K562 (cell line): ENCODE results near the gene ZNF354B. TPM values are rescaled to one million over a fixed set of nuclear protein-coding genes. Genes with fewer than 3 reads are reported as not detected.

Source experiments
- ASH1L ChIP-seq: fragments of 450-650 bp; IDR thresholded peaks from 2 replicates; pipeline ENCODE4 v1.6.1; 2018; ENCODE audit warnings: borderline replicate concordance, mild to moderate bottlenecking, low read depth; ENCODE audit not compliant: partially characterized antibody
- CAMTA2 ChIP-seq: fragments of 250-450 bp; sonication (Bioruptor Pico); conservative IDR thresholded peaks from 2 replicates; pipeline ENCODE4 v1.5.1; 2022
- CHD4 ChIP-seq: fragments of 200-600 bp; sonication (generic); IDR thresholded peaks from 3 replicates; pipeline ENCODE4 v1.6.1; 2012; ENCODE audit warnings: low read depth, mild to moderate bottlenecking, mixed read lengths, low read length, inconsistent platforms; ENCODE audit not compliant: insufficient read depth, insufficient replicate concordance, poor library complexity, severe bottlenecking
- CLOCK ChIP-seq: fragments of 250-450 bp; sonication (Bioruptor Pico); IDR thresholded peaks from 2 replicates; pipeline ENCODE4 v1.4.0; 2020; ENCODE audit warnings: mild to moderate bottlenecking, moderate library complexity, borderline replicate concordance
- E2F5 ChIP-seq: sonication (generic); formaldehyde crosslinking; IDR thresholded peaks from 2 replicates; pipeline ENCODE4 v1.8.0; 2022; ENCODE audit warnings: mild to moderate bottlenecking, missing genetic modification reagents
- GATA2 ChIP-seq: sonication (generic); formaldehyde crosslinking; IDR thresholded peaks from 2 replicates; pipeline ENCODE4 v1.4.0; 2020; ENCODE audit warnings: mild to moderate bottlenecking, missing genetic modification reagents
- KDM4B ChIP-seq, 2 experiments: fragments of 450-650 bp in 1 of 2; sonication (generic) in 1 of 2; IDR thresholded peaks; 2 replicates each; pipeline ENCODE4 v1.6.1; 2016 to 2017; ENCODE audit warnings: borderline replicate concordance in 2 of 2, antibody characterized with exemption in 1 of 2, low read depth in 1 of 2, mild to moderate bottlenecking in 1 of 2
- MAZ ChIP-seq, 2 experiments: fragments of 450-650 bp in 1 of 2; sonication (generic) in 1 of 2; formaldehyde crosslinking; IDR thresholded peaks in 1 of 2; conservative IDR thresholded peaks in 1 of 2; 2 replicates each; pipeline versions ENCODE4 v1.4.0 to v1.5.0; 2020; ENCODE audit warnings: mild to moderate bottlenecking in 1 of 2, missing genetic modification reagents in 1 of 2
- NBN ChIP-seq: fragments of 450-650 bp; IDR thresholded peaks from 2 replicates; pipeline ENCODE4 v1.6.1; 2016; ENCODE audit warnings: low read depth, mild to moderate bottlenecking
- RB1 ChIP-seq: fragments of 450-650 bp; IDR thresholded peaks from 2 replicates; pipeline ENCODE4 v1.6.1; 2017; ENCODE audit warnings: low read depth, mild to moderate bottlenecking
- SIRT6 ChIP-seq: IDR thresholded peaks from one replicate; pipeline ENCODE4 v1.6.1; 2012; ENCODE audit warnings: low read depth, mild to moderate bottlenecking, control low read depth, inconsistent platforms, low read length, moderate library complexity
- TFAM ChIP-seq: fragments of 250-450 bp; sonication (Bioruptor Pico); conservative IDR thresholded peaks from 2 replicates; pipeline ENCODE4 v1.5.0; 2021; ENCODE audit warnings: mild to moderate bottlenecking, moderate library complexity
- ZBTB9 ChIP-seq: fragments of 450-650 bp; formaldehyde crosslinking; IDR thresholded peaks from 2 replicates; pipeline ENCODE4 v1.4.0; 2020; ENCODE audit warnings: mild to moderate bottlenecking, moderate library complexity
- ZHX1 ChIP-seq: fragments of 150-350 bp; conservative IDR thresholded peaks from 2 replicates; pipeline ENCODE4 v1.6.1; 2014; ENCODE audit warnings: low read length
- ZKSCAN3 ChIP-seq: fragments of 250-450 bp; sonication (Bioruptor Pico); IDR thresholded peaks from 2 replicates; pipeline ENCODE4 v1.4.0; 2020
- ZNF146 ChIP-seq: IDR thresholded peaks from one replicate; pipeline ENCODE4 v1.6.1; 2018; ENCODE audit warnings: missing compliant biosample characterization; ENCODE audit not compliant: unreplicated experiment
- ZNF212 ChIP-seq: fragments of 450-650 bp; formaldehyde crosslinking; IDR thresholded peaks from 2 replicates; pipeline ENCODE4 v1.4.0; 2020; ENCODE audit warnings: mild to moderate bottlenecking
- ZNF3 ChIP-seq: fragments of 250-450 bp; sonication (Bioruptor Pico); IDR thresholded peaks from 2 replicates; pipeline ENCODE4 v1.5.0; 2021; ENCODE audit warnings: mild to moderate bottlenecking, moderate library complexity
- ZNF717 ChIP-seq: fragments of 250-450 bp; sonication (Bioruptor Pico); IDR thresholded peaks from 2 replicates; pipeline ENCODE4 v1.5.0; 2021
- ZNF76 ChIP-seq: fragments of 250-450 bp; sonication (Bioruptor Pico); IDR thresholded peaks from 2 replicates; pipeline ENCODE4 v1.4.0; 2020; ENCODE audit warnings: mild to moderate bottlenecking, moderate library complexity, borderline replicate concordance
- polyA plus RNA-seq, 8 experiments: library from polyadenylated mRNA; depleted of rRNA in 4 of 8; stranded (reverse) in 5 of 8; unstranded in 3 of 8; fragments of >200 nt; fragmentation: Nextera tagmentation in 2 of 8; fragmentation: Illumina TruSeq in 1 of 8; extraction: Ambion mirVana in 2 of 8; extraction: Trizol in 1 of 8; gene quantifications; 2 replicates each; pipeline versions ENCODE4 v1.2.1 to v1.2.3, GENCODE V29; 2011 to 2014; ENCODE audit warnings: inconsistent platforms in 1 of 8, missing spikeins in 1 of 8
- total RNA-seq, 7 experiments: library from RNA; depleted of rRNA in 6 of 7; stranded (reverse); fragments of >200 nt in 6 of 7; fragmentation: Illumina TruSeq in 2 of 7; extraction: Trizol in 2 of 7; gene quantifications; 2 replicates each; pipeline versions ENCODE4 v1.2.1 to v1.2.3, GENCODE V29; 2011 to 2021; ENCODE audit warnings: low replicate concordance in 1 of 7

Gene ZNF354B
- total and polyA plus RNA-seq, 9 of the 15 experiments (the other 6 are each of a cell fraction or from before 2014, with no cell fraction given), result 1.8 to 18.3 (median 11.2) TPM

GRCh38 chr5:178854284-178854683 lies 5.5 kb upstream of the ZNF354B start (continued):
- no peak for TF ChIP-seq CLOCK (CRISPR knock-in tag)
- no peak for TF ChIP-seq ZHX1
- TF ChIP-seq RB1, result no peak
- TF ChIP-seq ZBTB9 (CRISPR knock-in tag), result no peak
- TF ChIP-seq ZNF76 (CRISPR knock-in tag), result no peak
- TF ChIP-seq TFAM (CRISPR knock-in tag), result no peak
- 0 out of 2 replicates have a peak, but pooled peaks have one; percentile 42 for TF ChIP-seq NBN
- TF ChIP-seq CAMTA2, result no peak
- TF ChIP-seq ASH1L, result no peak
- TF ChIP-seq KDM4B (IDR thresholded peaks at IDR 0.05; ENCODE audit: borderline replicate concordance in 2 of 2, low read depth in 1 of 2), result no peak
- TF ChIP-seq ZNF212 (CRISPR knock-in tag), result no peak
- TF ChIP-seq SIRT6, result no peak
- TF ChIP-seq MAZ (CRISPR knock-in tag; conservative IDR thresholded peaks at IDR 0.05 in 1 of 2, IDR thresholded peaks at IDR 0.05 in 1 of 2), result peak; percentile 28 to 37; a peak in 1 of 4 replicates
- no peak for TF ChIP-seq ZKSCAN3 (CRISPR knock-in tag)
- no peak for TF ChIP-seq CHD4
- TF ChIP-seq ZNF146 (CRISPR knock-in tag), result no peak
- TF ChIP-seq ZNF717, result no peak
- TF ChIP-seq GATA2 (CRISPR knock-in tag), result peak; percentile 72
- no peak for TF ChIP-seq ZNF3 (CRISPR knock-in tag)
- TF ChIP-seq E2F5 (CRISPR knock-in tag), result no peak
